Suprapubic skin (tissue), 4 donors: Measurements from ENCODE around the gene DOCK8. TPM values are rescaled to one million over a fixed set of nuclear protein-coding genes. Genes with fewer than 3 reads are reported as not detected.

Source experiments
- DNase-seq, 2 donors: peaks; one replicate each; pipeline ENCODE4 v3.0.0-alpha.2; 2019; ENCODE audit warnings: low spot score in 2 of 2
- H3K27ac ChIP-seq: fragments of 200-600 bp; sonication (generic); one replicate; pipeline ENCODE4 v1.5.1; 2019
- H3K27me3 ChIP-seq: fragments of 200-600 bp; sonication (generic); one replicate; pipeline ENCODE4 v1.5.1; 2019
- H3K36me3 ChIP-seq: fragments of 200-600 bp; sonication (generic); one replicate; pipeline ENCODE4 v1.5.1; 2019
- H3K4me1 ChIP-seq: fragments of 200-600 bp; sonication (generic); one replicate; pipeline ENCODE4 v1.5.1; 2019
- H3K4me3 ChIP-seq: fragments of 200-600 bp; sonication (generic); one replicate; pipeline ENCODE4 v1.5.1; 2019; ENCODE audit warnings: mild to moderate bottlenecking
- H3K9me3 ChIP-seq: fragments of 200-600 bp; sonication (generic); one replicate; pipeline ENCODE4 v1.5.1; 2019
- EP300 ChIP-seq: sonication (generic); formaldehyde crosslinking; IDR thresholded peaks from one replicate; pipeline ENCODE4 v1.6.1; 2017; ENCODE audit warnings: antibody characterized with exemption
- POLR2A ChIP-seq, 2 donors: fragments of 450-650 bp; IDR thresholded peaks; one replicate each; pipeline ENCODE4 v1.6.1; 2017; ENCODE audit warnings: antibody characterized with exemption in 2 of 2, mild to moderate bottlenecking in 2 of 2, moderate library complexity in 2 of 2
- POLR2AphosphoS5 ChIP-seq, 3 donors: sonication (generic); formaldehyde crosslinking; IDR thresholded peaks; one replicate each; pipeline ENCODE4 v1.6.1; 2017; ENCODE audit warnings: antibody characterized with exemption in 3 of 3
- WGBS: methylation state at CpG from one replicate; pipeline ENCODE4 v1.1.5; 2018; 5-methylcytosine and 5-hydroxymethylcytosine counted together
- total RNA-seq, 4 donors: library from RNA; depleted of rRNA; stranded (reverse); fragments of >200 nt; gene quantifications; one replicate each; pipeline ENCODE4 v1.1.0, GENCODE V29; 2016
- TF ChIP-seq, protein P1 (sequence below), 2 donors: fragments of 200-600 bp in 1 of 2; fragments of 450-650 bp in 1 of 2; sonication (generic) in 1 of 2; IDR thresholded peaks; one replicate each; pipeline ENCODE4 v1.5.1; 2016 to 2019; ENCODE audit warnings: antibody characterized with exemption in 2 of 2, mild to moderate bottlenecking in 1 of 2, moderate library complexity in 1 of 2

DOCK8 gene
- total RNA-seq, 4 donors from 2014 or later = 4.1 to 13.3 (median 10.3) TPM

DNA sequence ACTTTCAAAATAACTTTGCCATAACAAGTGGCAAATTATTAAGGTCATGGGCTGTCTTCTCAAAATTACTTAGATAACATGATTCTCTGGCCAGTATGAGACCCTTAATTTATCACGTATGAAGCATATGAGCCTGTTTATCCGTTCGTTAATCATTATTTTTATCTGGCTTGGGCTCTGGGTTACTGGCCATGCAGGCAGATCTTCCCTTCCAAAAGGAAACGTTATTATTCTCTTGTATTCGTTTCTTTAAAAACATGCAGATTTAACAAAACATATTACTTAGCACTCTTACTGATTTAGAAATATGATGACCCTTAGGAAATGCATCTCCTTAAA, 148.6 kb downstream of the DOCK8 start:
- no peak for TF ChIP-seq POLR2A (IDR thresholded peaks at IDR 0.05)
- H3K9me3 ChIP-seq = no peaks in the 10 kb centered on the region
- no peak for DNase-seq
- H3K27me3 ChIP-seq = no peaks in the 10 kb centered on the region
- H3K4me1 ChIP-seq = no peaks in the 10 kb centered on the region
- no peaks in the 10 kb centered on the region for H3K36me3 ChIP-seq
- 83% methylated on average over 5 of the region's 5 CpGs for WGBS
- no peak overlapping the region for H3K4me3 ChIP-seq
- H3K27ac ChIP-seq = no peak overlapping the region

DNA sequence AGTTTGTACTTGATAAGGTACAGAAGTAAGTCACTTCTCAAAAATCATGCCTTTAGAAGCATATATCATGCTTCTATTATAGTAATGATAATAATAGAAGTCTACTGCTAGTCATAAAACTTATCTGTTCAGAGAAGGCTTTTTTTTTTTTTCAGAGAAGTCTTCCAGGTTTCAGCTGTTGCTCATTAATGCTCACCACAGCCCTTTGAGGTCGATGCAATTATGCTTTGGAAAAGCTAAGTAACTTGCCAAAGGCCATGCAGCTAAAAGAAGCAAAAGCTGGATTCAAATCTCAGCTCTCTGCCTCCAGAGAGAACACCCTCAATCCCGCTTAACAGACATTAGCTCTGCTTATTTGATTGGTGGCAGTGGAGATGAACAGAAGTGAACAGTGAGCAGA, 150.8 kb downstream of the DOCK8 start:
- Histone ChIP-seq H3K4me1 (no peaks in the 10 kb centered on the region), H3K27me3 (no peaks in the 10 kb centered on the region), H3K9me3 (no peaks in the 10 kb centered on the region), H3K27ac (no peak overlapping the region), H3K4me3 (no peak overlapping the region), H3K36me3 (peaks cover 7% of the 10 kb centered on the region)
- no peak for DNase-seq
- no peak for TF ChIP-seq POLR2A (IDR thresholded peaks at IDR 0.05)
- no peak for TF ChIP-seq POLR2AphosphoS5 (IDR thresholded peaks at IDR 0.05)
- TF ChIP-seq, protein P1, sequence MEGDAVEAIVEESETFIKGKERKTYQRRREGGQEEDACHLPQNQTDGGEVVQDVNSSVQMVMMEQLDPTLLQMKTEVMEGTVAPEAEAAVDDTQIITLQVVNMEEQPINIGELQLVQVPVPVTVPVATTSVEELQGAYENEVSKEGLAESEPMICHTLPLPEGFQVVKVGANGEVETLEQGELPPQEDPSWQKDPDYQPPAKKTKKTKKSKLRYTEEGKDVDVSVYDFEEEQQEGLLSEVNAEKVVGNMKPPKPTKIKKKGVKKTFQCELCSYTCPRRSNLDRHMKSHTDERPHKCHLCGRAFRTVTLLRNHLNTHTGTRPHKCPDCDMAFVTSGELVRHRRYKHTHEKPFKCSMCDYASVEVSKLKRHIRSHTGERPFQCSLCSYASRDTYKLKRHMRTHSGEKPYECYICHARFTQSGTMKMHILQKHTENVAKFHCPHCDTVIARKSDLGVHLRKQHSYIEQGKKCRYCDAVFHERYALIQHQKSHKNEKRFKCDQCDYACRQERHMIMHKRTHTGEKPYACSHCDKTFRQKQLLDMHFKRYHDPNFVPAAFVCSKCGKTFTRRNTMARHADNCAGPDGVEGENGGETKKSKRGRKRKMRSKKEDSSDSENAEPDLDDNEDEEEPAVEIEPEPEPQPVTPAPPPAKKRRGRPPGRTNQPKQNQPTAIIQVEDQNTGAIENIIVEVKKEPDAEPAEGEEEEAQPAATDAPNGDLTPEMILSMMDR (IDR thresholded peaks at IDR 0.05) = no peak
- no peak for TF ChIP-seq EP300
- WGBS = 43% methylated on average over 2 of the region's 2 CpGs

DNA sequence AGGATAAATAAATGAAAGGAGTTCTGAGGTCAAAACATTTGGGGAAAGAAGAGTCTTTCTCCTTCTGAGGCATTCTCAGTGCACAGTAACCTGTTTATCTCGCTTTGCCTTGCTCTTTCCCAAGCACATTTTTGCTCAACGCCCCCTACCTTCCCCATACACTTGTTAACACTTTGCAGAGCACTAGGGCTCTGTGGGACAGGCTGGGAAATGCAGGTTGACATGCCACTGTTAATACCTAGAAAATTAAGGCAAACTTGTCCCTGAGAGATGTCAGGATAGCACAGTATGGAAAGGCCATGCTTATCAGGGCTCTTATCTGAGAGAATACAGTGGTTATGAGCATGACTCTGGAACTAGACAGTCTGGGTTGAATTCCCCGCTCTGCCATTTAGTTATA, 152.0 kb downstream of the DOCK8 start:
- H3K27ac ChIP-seq = no peak overlapping the region
- TF ChIP-seq, protein P1 (IDR thresholded peaks at IDR 0.05) = no peak
- H3K36me3 ChIP-seq = peaks cover 7% of the 10 kb centered on the region
- no peak overlapping the region for H3K4me3 ChIP-seq
- no peaks in the 10 kb centered on the region for H3K27me3 ChIP-seq
- no peak for DNase-seq
- no peaks in the 10 kb centered on the region for H3K4me1 ChIP-seq
- 90% methylated on average over 3 of the region's 3 CpGs for WGBS
- no peaks in the 10 kb centered on the region for H3K9me3 ChIP-seq

DNA sequence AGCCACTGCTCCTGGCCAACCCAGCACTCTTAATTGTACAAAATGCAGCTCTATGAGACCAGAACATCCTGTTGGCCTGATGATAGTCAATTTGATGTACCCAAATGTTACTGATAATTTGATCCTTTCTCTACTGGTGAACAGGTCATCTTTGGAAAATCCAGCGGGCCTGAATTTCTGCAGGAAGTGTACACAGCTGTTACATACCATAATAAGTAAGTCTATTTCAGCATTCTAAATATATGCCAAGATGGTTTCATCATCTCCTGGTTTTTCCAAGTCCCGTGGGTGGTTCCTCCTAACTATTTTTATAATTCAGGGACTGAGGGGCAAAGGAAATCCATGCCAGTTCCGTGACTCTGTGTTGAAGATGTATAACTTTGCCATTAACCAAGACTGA, 155.4 kb downstream of the DOCK8 start:
- TF ChIP-seq POLR2A (IDR thresholded peaks at IDR 0.05) = no peak
- TF ChIP-seq, protein P1 (IDR thresholded peaks at IDR 0.05) = no peak
- TF ChIP-seq POLR2AphosphoS5 (IDR thresholded peaks at IDR 0.05) = no peak
- TF ChIP-seq EP300 = no peak
- peaks cover 7% of the 10 kb centered on the region for H3K36me3 ChIP-seq
- no peaks in the 10 kb centered on the region for H3K9me3 ChIP-seq
- no peaks in the 10 kb centered on the region for H3K27me3 ChIP-seq
- WGBS = 56% methylated on average over 3 of the region's 3 CpGs
- no peak for DNase-seq
- no peak overlapping the region for H3K4me3 ChIP-seq
- no peaks in the 10 kb centered on the region for H3K4me1 ChIP-seq
- H3K27ac ChIP-seq = no peak overlapping the region

DNA sequence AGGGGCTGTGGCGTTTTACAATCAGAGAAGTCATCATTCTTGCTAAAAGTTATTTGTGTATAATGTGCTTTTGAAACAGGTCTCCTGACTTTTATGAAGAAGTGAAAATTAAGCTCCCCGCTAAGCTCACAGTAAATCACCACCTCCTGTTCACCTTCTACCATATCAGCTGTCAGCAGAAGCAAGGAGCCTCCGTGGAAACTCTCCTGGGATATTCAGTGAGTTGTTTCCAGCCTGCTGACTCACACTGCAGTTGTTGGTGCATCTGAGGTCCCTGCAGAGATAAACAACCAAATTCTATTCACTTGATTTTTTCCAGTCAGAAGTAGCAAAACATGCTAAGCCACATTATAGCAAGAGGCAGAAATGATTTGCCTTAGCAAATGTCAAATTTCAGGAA, 156.7 kb downstream of the DOCK8 start:
- no peak for TF ChIP-seq POLR2AphosphoS5 (IDR thresholded peaks at IDR 0.05)
- no peak for TF ChIP-seq POLR2A (IDR thresholded peaks at IDR 0.05)
- TF ChIP-seq, protein P1 (IDR thresholded peaks at IDR 0.05) = no peak
- no peak for TF ChIP-seq EP300
- Histone ChIP-seq H3K27me3 (no peaks in the 10 kb centered on the region), H3K27ac (no peak overlapping the region), H3K9me3 (no peaks in the 10 kb centered on the region), H3K4me1 (no peaks in the 10 kb centered on the region), H3K4me3 (no peak overlapping the region), H3K36me3 (peaks cover 8% of the 10 kb centered on the region)
- DNase-seq = no peak
- 58% methylated on average over 3 of the region's 3 CpGs for WGBS

DNA sequence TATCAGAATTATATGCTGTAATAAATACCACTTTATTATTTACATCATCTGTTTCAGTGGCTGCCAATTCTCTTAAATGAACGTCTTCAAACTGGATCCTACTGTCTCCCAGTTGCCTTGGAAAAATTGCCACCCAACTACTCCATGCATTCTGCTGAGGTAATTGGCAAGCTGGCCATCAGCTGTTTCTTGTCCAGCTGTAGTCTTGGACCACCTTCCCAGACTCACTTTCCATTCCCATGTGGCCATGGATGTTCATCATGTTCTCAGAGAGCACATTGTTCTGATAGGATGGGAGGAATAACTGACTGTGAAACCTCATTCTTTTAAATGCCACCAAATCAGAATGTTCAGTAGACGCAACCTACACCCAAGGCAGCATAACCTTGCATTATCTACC, 157.5 kb downstream of the DOCK8 start:
- TF ChIP-seq POLR2A (IDR thresholded peaks at IDR 0.05) = no peak
- TF ChIP-seq, protein P1 (IDR thresholded peaks at IDR 0.05) = no peak
- TF ChIP-seq POLR2AphosphoS5 (IDR thresholded peaks at IDR 0.05) = no peak
- no peak for TF ChIP-seq EP300
- no peaks in the 10 kb centered on the region for H3K4me1 ChIP-seq
- no peak for DNase-seq
- no peak overlapping the region for H3K27ac ChIP-seq
- no peak overlapping the region for H3K4me3 ChIP-seq
- 73% methylated on average over 2 of the region's 2 CpGs for WGBS
- peaks cover 16% of the 10 kb centered on the region for H3K36me3 ChIP-seq
- H3K27me3 ChIP-seq = no peaks in the 10 kb centered on the region
- H3K9me3 ChIP-seq = no peaks in the 10 kb centered on the region
